ENCODE measurements around the gene DNAH7. TPM values are rescaled to one million over a fixed set of nuclear protein-coding genes. Genes with fewer than 3 reads are reported as not detected.

Gene DNAH7
- total and polyA plus RNA-seq, 9 of the 15 experiments (the other 6 are each of a cell fraction or from before 2014, with no cell fraction given), result 0.03 to 0.42 (median 0.18) TPM

DNA sequence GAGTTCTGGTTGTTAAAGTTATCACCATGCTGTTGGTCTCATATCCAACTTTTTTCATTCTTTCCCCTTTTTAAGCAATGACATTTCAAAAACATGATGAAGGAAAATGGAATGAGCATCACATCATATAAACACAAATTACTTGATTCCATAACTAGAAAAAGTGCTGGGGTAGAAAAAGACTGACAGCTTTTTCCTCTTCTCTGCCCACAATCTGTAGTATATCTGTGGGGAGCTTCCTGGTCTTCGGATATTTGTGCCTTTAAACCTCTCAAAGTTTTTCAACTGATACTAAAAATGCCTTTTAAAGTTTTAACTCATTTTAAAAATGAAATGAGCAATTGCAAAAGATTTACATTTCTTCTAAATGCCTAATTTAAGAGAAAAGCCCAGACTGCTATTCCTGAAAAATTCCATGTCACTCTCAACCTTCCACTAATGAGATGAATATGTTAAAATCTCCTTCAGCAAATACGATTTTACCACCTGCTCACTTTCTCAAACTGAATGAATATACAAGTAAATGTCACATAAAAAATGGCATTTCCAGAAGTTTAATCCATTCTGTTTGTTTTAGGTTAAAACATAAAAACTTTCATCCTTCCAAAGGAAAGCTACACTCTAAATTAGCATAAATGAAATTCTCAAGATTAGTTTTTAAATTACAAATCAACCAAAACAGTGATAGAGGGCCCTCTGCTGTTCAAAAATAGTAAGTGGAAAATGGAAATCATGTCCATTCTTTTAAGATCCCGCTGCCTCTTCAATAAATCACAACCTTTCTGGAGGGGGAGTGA, 2.1 kb downstream of the DNAH7 start (continued):
- TF ChIP-seq, protein P1, sequence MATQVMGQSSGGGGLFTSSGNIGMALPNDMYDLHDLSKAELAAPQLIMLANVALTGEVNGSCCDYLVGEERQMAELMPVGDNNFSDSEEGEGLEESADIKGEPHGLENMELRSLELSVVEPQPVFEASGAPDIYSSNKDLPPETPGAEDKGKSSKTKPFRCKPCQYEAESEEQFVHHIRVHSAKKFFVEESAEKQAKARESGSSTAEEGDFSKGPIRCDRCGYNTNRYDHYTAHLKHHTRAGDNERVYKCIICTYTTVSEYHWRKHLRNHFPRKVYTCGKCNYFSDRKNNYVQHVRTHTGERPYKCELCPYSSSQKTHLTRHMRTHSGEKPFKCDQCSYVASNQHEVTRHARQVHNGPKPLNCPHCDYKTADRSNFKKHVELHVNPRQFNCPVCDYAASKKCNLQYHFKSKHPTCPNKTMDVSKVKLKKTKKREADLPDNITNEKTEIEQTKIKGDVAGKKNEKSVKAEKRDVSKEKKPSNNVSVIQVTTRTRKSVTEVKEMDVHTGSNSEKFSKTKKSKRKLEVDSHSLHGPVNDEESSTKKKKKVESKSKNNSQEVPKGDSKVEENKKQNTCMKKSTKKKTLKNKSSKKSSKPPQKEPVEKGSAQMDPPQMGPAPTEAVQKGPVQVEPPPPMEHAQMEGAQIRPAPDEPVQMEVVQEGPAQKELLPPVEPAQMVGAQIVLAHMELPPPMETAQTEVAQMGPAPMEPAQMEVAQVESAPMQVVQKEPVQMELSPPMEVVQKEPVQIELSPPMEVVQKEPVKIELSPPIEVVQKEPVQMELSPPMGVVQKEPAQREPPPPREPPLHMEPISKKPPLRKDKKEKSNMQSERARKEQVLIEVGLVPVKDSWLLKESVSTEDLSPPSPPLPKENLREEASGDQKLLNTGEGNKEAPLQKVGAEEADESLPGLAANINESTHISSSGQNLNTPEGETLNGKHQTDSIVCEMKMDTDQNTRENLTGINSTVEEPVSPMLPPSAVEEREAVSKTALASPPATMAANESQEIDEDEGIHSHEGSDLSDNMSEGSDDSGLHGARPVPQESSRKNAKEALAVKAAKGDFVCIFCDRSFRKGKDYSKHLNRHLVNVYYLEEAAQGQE (IDR thresholded peaks at IDR 0.05; ENCODE audit: borderline replicate concordance), result peak; percentile 45; the same call in 1 of the 2 replicates
- TF ChIP-seq, protein P1 (CRISPR knock-in tag; IDR thresholded peaks at IDR 0.05; ENCODE audit: low read depth), result no peak
- TF ChIP-seq SMC3 (conservative IDR thresholded peaks at IDR 0.05; ENCODE audit: insufficient read depth, low read depth, low read length), result 0 out of 2 replicates have a peak, but pooled peaks have one; percentile 13
- TF ChIP-seq EGR1 (conservative IDR thresholded peaks at IDR 0.05), result no peak
- TF ChIP-seq ILF3 (IDR thresholded peaks at IDR 0.05; ENCODE audit: borderline replicate concordance), result no peak
- peak; percentile 56 to 70 for TF ChIP-seq RAD21 (CRISPR knock-in tag; conservative IDR thresholded peaks at IDR 0.05 in 1 of 2, IDR thresholded peaks at IDR 0.05 in 1 of 2)
- no peak for TF ChIP-seq GTF2F1 (IDR thresholded peaks at IDR 0.05; ENCODE audit: low read depth, low read length)

All from K562 (cell line).